HG03575 (cell line): ENCODE results near the gene BMPR1B.

Source experiments
- ATAC-seq: cut with Tn5 transposase; IDR thresholded peaks from one replicate; pipeline ENCODE4 v1.9.1; 2021; ENCODE audit not compliant: unreplicated experiment, insufficient number of reproducible peaks, low FRiP score; ENCODE audit errors: extremely low read depth

The BMPR1B gene

DNA sequence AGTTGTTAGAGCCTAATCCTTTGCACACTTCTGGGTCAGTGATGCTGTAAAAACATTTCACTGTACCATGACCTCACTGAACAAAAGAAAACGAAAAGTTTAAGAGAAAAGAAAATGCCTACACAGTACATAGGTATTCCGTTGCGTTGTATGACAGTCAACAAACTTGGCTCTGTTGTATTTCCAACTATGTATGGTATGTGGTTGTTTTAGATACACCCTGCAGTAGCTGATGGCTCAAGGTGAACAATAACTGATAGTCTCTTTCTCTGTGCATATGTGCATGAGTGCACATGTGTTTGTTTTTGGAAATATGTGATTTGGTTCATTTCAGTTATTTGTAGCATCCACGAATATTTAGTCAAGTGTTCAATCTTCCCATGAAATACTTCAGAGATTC, 176.0 kb downstream of the BMPR1B start:
- ATAC-seq: no peak

DNA sequence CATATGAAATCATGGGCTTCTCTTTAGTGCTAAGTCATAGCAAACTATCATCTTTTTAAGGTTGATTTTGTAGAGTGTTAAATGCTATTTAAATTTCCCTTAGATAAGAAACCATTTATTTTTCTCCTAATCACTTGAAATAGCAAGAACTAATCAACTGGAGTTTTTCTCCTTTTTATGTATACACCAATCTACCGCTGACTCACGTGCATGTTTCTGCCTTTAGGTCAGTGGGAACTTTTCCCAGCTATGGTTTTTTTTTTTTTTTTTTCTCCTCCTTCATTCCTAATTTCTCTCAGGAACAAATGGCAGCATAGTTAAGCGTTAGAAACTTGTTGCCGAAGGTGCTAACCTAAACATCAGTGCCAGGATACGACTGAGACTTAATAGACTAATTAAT, 176.4 kb downstream of the BMPR1B start:
- ATAC-seq: no peak

DNA sequence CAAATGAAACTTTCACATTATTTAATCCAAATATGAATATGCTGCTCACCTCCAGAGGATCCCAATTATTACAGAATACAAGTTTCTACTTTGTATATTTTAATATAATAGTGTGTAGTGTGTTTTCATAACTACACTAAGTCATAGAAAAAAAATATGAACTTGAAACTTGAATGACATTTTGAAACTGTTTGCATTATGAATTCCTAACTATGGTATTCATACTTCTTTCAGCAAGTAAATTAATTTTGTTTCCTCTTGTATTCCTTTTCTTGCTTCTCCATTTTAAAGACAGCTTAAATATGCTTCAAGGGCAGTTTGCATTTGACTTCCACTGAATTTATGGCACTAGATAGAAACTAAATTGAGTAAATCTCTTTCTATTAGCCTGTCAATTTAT, 177.1 kb downstream of the BMPR1B start:
- ATAC-seq: no peak

DNA sequence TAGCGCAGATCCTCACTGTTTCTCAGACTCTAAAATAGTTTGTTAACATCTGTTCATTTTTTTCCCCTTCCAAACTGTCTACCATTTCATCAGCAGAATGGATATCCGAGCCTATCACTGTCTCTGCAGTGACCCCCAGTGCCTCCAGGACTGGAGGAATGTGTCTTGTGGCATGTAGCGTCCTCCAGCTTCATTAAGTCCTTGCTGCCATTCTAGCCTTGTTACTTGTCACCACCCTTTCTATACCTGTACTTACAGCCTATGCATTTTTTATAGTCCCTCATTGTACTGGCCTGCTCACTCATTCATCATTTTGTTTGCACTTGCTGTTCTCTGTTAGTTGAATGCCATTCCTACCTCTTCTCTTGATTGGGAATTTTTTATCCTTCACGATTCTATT, 179.1 kb downstream of the BMPR1B start:
- no peak for ATAC-seq

DNA sequence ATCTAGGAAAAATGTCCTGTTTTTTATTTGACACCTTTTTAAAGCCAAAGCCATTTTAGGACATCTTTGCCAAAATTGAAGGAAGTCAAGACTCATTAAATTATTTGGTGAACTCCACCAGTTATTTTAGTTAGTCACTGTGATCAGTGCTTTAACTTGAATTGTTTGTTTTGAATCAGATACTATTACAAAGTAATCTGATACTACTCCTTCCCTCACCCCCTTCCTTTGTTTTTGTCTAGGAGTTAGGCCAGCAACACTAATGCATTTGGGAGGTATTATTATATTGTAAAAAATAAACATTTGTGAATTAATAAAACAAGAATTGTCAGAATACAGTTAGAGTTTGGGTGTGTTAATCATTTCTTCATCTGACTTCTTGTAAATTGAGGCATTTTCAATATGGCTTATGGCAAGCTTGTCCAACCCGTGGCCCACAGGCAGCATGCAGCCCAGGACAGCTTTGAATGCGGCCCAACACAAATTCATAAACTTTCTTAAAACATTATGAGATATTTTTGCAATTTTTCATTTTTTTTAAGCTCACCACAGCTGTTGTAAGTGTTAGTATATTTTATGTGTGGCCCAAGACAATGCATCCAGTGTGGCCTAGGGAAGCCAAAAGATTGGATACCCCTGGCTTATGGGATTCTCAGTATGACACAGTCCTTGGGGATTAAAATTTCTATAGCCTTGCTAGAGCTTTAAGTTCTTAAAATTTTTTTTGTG, 182.2 kb downstream of the BMPR1B start:
- ATAC-seq: no peak

DNA sequence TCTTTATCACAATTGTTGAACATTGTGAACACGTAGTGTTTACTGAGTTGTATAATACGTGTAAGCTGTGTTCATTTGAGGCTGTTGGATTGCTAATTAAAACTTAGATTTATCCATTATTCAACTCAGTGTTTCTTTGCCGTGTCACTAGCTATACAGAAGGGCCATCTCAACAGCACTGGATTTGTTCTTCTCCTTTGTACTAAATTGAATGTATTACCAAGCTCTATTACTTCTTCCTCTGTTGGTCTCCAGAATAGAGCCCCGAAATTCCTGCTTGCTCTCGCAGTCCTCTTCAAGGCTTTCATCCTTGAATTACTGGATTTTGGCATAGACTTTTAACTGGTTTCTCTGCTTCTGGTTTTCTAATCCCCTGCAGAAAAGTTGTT, 182.8 kb downstream of the BMPR1B start:
- no peak for ATAC-seq

DNA sequence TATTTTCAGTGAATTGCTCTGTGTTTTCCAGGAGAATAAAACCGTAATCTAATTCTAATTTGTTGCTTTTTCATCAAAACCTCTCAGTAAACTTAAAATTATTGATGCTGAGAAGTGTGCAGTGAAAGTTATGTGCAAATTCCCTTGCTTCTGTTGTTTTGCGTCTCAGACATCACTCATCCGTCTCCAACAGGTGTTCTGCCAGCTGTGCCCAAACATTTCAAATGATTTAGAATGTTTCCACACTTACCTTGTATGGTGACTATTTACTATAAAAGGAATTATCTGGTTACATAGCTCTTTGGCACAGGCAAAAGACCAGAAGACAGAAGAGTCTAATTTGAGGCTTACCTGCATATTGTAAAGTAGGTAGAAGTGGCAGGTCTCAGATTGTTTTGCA, 184.0 kb downstream of the BMPR1B start:
- ATAC-seq: no peak

DNA sequence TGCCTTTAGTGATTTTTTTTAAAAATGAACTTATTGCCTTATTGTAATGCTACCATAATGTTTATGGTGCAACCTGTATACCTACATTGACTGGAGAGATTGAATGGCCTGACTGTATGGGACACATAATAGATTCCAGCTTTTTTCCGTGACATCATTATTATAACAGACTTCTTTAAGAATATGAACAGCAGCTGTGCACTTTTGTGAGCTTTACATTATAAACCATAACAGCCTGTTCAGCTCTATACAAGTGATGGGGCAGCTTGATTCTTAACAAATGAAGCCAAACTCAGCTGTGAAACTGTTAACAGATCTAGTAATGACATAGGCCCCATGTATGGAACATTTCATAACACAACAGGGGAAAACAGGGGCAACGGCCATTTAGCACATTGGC, 187.0 kb downstream of the BMPR1B start:
- ATAC-seq: no peak

DNA sequence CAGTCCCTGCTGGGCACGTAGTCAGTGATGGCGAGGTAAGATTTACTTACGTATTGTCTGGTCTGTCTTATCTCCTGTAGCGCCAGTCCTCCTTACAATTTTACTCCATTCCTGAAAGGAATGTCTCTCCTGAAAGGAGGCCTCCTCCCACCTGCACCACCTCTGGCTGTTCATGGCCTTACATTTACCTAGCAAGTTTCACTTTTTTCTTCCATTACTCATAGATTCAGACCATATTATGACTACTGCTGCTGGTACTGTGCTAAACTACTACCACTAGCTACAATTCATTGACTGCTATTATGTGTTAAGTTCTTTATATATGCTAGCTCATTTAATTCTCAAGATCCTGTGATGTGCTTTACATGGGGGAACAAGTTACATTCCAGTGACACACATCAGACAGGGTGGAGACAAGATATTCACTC, 189.9 kb downstream of the BMPR1B start:
- no peak for ATAC-seq

DNA sequence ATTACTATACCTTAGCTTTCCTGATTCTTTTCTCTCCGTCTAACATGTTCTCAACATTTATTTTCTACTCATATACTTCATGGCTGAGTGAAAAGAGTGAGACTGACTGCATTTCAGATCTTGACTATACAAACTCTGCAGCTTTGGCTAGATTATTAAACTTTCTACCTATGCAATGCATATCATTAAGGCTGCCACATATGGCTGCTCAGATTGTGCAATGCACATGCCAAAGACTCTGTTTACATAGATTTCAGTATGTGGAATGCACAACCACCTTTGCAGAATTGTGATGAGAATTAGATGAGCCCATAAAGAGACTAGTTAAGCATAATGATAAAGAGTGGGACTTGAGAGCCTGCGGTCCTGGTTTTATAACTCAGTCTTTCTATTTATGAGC, 196.5 kb downstream of the BMPR1B start:
- no peak for ATAC-seq

DNA sequence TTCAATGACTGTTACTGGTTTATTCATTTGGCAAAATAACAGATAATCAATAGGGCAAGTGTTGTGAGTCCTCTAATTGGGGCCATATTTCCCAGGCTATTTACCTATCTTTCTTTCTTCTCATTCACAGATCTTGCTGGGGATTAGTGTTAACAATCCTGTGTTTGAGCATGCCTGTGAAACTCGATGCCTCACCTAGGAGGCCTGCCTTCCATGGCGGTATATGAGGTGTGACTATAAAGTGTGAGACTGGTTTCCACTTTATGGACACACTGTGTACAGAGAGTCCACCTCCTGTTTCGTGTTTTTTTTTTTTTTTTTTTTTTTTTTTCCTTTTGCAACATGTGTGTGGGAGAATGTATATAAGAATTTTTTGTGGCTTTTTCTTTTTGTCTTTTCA, 199.3 kb downstream of the BMPR1B start:
- ATAC-seq: no peak

DNA sequence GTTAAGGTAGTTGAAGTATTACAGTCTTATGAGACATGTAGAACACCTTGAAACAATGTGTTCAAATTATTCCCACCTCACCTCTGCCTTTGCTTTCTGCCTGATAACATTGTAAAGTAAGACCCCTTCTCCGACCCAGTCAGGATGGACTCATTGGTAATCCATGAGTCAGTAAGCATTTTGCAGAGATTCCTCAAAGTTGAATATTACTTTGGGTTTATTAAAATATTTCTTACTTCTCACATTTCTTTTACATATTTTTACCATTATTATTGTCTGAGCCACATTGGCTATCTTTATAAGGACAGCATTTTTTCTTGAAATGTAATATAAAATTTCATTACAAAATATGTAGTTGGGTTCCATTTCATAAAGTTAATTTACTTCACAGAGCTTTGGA, 201.6 kb downstream of the BMPR1B start:
- ATAC-seq: no peak

DNA sequence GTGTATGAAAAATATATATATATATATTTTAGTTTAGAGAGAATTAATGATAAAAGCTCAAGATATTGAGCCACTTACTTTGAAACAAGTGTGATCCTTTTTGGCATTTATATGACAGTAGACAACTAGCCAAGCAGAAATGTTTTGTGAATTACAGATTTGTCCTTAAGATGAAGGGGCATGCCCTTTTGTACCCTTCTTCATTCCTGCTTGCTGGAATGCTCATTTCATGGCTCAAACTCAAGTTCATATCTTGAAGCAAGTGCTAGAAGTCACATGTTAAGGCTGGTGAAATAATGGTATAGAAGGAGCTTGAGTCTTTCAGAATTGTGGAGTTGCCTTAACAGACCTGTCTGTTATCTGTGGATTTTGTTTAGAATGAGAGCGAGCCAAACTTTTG, 203.0 kb downstream of the BMPR1B start:
- ATAC-seq: no peak

DNA sequence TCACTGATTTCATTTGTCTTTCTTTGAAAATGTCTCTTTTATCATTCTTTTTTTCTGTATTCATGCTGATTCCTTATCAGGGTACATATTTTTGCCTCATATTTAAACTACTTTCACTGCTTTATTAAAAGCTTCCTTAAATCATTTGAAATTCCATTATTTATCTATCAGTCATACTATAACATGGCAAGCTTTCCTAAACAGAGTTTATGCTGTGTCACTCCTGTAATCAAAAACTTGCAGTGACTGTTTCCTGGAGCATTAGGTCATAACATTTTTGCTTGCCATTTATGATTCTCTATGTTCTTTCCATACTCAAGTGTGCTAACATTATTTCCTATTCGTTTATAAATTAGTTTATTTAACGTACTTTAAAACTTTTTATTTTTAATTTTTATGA, 203.7 kb downstream of the BMPR1B start:
- ATAC-seq: no peak

DNA sequence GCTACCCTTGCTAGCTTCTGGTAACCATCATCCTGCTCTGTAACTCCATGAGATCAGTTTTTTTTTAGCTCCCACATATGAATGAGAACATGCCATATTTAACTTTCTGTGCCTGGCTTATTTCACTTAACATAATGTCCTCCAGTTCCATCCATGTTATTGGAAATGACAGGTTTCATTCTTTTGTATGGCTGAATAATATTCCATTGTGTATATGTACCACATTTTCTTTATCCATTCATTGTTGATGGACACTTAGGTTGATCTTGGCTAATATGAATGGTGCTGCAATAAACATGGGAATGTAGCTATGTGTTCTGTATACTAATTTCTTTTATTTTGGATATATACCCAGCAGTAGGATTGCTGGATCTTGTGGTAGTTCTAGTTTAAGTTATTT, 204.7 kb downstream of the BMPR1B start:
- no peak for ATAC-seq

DNA sequence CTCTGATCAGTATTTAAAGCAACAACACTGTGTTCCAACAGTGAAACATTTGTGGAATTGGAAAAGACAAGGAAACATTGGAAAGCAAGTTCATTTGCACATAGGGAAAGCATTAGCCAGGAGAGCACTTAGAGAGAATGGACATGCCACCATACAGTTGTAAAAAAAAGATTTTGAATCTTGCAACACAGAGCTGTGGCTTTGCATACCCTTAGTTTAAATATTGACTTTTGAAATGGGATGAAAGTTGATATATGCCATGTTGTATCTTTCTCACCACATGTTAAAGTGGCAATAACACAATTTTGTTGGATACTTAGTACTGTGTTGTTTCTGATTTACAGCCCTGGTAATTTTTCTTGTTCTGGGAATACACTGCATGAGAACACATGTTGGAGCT, 208.1 kb downstream of the BMPR1B start:
- no peak for ATAC-seq

DNA sequence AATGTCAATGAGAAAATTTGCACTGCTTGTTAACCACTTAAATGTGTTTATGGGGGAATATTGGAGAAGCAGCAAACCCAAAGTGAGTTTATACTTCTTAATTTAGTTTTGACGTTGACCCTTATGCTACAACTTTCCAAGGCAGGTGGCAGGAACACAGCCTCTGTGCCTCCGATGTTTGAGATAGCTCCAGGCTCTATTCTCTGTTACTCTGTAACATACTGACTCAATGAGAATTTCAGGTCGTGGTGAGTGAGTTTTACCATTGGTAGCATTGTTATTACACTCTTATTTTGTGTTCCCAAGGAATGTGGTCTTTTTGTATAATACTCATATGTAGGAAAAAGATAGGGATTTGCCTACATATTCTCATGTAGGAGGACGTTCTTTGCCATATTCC, 210.7 kb downstream of the BMPR1B start:
- no peak for ATAC-seq

DNA sequence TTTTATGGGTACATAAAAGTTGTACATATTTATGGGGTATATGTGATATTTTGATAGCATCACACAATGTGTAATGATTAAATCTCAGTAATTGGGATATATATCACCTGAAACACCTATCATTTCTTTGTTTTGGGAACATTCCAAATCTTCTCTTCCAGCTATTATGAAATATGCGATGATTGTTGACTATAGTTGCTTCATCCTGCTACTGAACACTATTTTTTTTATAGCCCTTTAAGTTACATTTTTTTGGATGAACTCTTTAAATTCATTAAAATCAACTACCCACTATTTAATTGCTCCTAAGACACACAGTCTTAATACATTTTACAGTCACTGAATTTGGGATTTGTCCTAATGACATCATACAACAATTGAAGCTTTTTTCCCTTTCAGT, 212.9 kb downstream of the BMPR1B start:
- no peak for ATAC-seq

DNA sequence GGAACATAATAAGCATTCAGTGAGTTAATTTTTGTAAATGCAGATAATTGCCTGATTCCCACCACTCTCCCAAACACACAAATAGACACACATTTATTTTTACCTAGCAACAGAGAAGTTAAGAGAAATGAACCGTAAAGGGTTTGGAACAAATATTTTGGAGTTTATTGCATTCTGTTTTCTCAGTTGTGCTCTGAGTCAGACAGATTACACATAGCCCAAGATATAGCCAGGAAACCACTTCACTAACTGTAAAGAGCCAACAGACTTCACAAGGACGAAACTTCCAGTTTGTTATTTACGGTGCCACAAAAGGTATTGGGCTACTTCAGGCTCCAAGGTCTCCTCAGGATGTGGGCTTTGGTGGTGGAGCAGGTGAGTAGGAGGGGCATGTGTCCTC, 217.0 kb downstream of the BMPR1B start:
- no peak for ATAC-seq

DNA sequence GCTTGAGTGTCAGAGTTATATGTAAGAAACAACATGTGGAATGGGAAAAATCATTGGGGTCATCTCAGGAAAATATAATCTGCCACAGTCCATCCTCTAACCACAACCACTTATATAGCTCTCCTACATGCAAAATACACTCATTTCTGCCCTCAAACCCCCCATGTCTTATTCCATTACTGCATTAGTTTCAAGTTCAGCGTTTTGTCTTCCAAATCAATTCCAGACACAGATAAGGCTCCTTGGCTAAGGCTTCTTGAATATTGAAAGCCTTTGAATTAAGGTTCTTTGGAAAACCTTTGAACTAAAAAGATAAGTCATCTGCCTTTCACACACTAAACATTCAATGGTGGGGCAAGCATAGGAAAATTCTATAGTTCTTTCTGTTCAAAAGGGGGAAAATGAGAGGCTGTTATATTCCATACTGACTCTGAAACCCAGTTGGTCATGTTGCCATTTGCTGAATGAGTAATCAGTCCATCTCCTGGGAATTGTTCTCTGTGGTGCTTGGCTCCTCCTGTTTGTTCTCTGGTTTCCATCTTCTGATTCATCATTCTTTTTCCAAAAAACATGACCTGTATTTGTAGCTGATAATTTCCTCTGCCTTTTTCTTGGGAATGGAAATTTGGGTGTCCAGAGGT, 218.7 kb downstream of the BMPR1B start:
- ATAC-seq: no peak

DNA sequence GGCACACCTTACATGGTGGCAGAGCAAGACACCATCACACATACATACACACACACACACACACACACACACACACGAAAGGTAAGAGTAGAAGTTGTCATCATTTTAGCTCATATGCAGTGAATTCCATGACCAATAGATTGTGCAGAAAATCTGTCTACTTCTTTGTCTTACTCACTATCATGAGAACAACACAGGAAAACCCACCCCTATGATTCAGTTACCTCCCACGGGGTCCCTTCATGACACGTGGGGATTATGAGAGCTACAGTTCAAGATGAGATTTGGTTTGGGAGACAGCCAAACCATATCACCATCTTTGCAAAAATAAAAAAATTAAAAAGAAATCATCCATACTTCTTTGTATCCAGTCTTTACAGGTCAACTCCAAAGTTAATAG, 221.1 kb downstream of the BMPR1B start:
- no peak for ATAC-seq
